Measurements from ENCODE around the gene KIFBP.

DNA sequence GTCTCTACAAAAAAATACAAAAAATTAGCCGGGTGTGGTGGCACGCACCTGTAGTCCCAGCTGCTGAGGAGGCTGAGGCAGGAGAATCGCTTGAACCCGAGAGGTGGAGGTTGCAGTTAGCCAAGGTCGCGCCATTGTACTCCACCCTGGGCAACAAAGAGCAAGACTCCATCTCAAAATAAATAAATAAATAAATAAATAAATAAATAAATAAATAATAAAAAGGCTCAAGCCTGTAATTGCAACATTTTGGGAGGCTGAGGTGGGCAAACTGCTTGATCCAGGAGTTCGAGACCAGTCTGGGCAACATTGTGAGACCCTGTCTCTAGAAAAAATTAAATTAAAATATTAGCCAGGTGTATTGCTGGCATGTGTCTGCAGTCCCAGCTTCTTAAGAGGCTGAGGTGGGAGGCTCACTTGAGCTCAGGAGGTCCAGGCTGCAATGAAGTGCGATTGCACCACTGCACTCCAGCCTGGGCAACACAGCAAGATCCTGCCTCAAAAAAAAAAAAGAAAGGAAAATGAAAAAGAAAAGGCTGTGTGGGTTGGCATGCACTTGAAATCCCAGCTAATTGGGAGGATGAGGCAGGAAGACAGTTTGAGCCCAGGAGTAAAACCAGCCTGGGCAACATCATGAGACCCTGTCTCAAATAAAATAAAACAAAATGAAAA, 71.7 kb downstream of the KIFBP start:
- TF ChIP-seq, protein P1, sequence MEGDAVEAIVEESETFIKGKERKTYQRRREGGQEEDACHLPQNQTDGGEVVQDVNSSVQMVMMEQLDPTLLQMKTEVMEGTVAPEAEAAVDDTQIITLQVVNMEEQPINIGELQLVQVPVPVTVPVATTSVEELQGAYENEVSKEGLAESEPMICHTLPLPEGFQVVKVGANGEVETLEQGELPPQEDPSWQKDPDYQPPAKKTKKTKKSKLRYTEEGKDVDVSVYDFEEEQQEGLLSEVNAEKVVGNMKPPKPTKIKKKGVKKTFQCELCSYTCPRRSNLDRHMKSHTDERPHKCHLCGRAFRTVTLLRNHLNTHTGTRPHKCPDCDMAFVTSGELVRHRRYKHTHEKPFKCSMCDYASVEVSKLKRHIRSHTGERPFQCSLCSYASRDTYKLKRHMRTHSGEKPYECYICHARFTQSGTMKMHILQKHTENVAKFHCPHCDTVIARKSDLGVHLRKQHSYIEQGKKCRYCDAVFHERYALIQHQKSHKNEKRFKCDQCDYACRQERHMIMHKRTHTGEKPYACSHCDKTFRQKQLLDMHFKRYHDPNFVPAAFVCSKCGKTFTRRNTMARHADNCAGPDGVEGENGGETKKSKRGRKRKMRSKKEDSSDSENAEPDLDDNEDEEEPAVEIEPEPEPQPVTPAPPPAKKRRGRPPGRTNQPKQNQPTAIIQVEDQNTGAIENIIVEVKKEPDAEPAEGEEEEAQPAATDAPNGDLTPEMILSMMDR (conservative IDR thresholded peaks at IDR 0.05; ENCODE audit: low read depth, low read length), result no peak
- no peak for TF ChIP-seq EZH2 (IDR thresholded peaks at IDR 0.05; ENCODE audit: low read length, unreplicated experiment)

Data from PC-3 (cell line).